Liver (tissue), 9 donors: ENCODE measurements around the gene TCEAL1. TPM values are rescaled to one million over a fixed set of nuclear protein-coding genes. Genes with fewer than 3 reads are reported as not detected.
A peak's percentile ranks its signal among the peaks of the same experiment; 100 is the strongest.

Experiments
- DNase-seq: peaks from one replicate; pipeline ENCODE4 v3.0.0-alpha.2; 2017; ENCODE audit warnings: low spot score
- H3K27ac ChIP-seq, 2 donors: one replicate each; pipeline ENCODE4 v1.7.0; 2013; ENCODE audit warnings: inconsistent platforms in 2 of 2, low read length in 2 of 2, control low read depth in 1 of 2, low read depth in 1 of 2, mild to moderate bottlenecking in 1 of 2
- H3K27me3 ChIP-seq, 4 donors: one replicate each; pipeline versions ENCODE4 v1.6.1 to v1.7.0; 2013; ENCODE audit warnings: low read length in 3 of 4, inconsistent platforms in 1 of 4, mild to moderate bottlenecking in 1 of 4, moderate library complexity in 1 of 4; ENCODE audit not compliant: control insufficient read depth in 4 of 4, insufficient read depth in 4 of 4
- H3K36me3 ChIP-seq, 4 donors: one replicate each; pipeline versions ENCODE4 v1.6.1 to v1.7.0; 2013; ENCODE audit warnings: low read length in 3 of 4, mild to moderate bottlenecking in 3 of 4, low read depth in 1 of 4, moderate library complexity in 1 of 4; ENCODE audit not compliant: control insufficient read depth in 4 of 4, insufficient read depth in 3 of 4
- H3K4me1 ChIP-seq, 4 donors: one replicate each; pipeline versions ENCODE4 v1.6.1 to v1.7.0; 2013; ENCODE audit warnings: low read length in 3 of 4, mild to moderate bottlenecking in 3 of 4, moderate library complexity in 1 of 4; ENCODE audit not compliant: control insufficient read depth in 4 of 4, insufficient read depth in 4 of 4
- H3K4me3 ChIP-seq, 3 donors: one replicate each; pipeline versions ENCODE4 v1.6.1 to v1.7.0; 2013; ENCODE audit warnings: low read length in 3 of 3, control low read depth in 1 of 3, low read depth in 1 of 3, mild to moderate bottlenecking in 1 of 3
- H3K9ac ChIP-seq, 2 donors: one replicate each; pipeline ENCODE4 v1.7.0; 2013; ENCODE audit warnings: low read length in 2 of 2, mild to moderate bottlenecking in 2 of 2, moderate library complexity in 2 of 2, control low read depth in 1 of 2, low read depth in 1 of 2
- H3K9me3 ChIP-seq, 4 donors: one replicate each; pipeline versions ENCODE4 v1.6.1 to v1.7.0; 2013; ENCODE audit warnings: low read length in 3 of 4; ENCODE audit not compliant: control insufficient read depth in 4 of 4
- CTCF ChIP-seq: fragments of 150-350 bp; IDR thresholded peaks from 2 replicates; pipeline ENCODE4 v1.5.1; 2017; ENCODE audit warnings: improper control_type of control experiment, low read depth, low read length; ENCODE audit not compliant: missing input control
- EGR1 ChIP-seq, 2 donors: IDR thresholded peaks; 2 replicates each; pipeline ENCODE4 v1.6.1; 2016 to 2018; ENCODE audit warnings: antibody characterized with exemption in 2 of 2, low read depth in 2 of 2
- GABPA ChIP-seq, 2 donors: IDR thresholded peaks in 1 of 2; conservative IDR thresholded peaks in 1 of 2; 2 replicates each; pipeline ENCODE4 v1.6.1; 2016; ENCODE audit warnings: antibody characterized with exemption in 2 of 2, mild to moderate bottlenecking in 1 of 2, moderate library complexity in 1 of 2
- HNF4A ChIP-seq, 2 donors: conservative IDR thresholded peaks; 2 replicates each; pipeline ENCODE4 v1.6.1; 2016; ENCODE audit warnings: antibody characterized with exemption in 2 of 2, mild to moderate bottlenecking in 2 of 2
- HNF4G ChIP-seq: IDR thresholded peaks from 2 replicates; pipeline ENCODE4 v1.6.1; 2016; ENCODE audit warnings: antibody characterized with exemption
- JUND ChIP-seq, 2 donors: IDR thresholded peaks; 2 replicates each; pipeline ENCODE4 v1.6.1; 2016; ENCODE audit warnings: antibody characterized with exemption in 2 of 2
- MAX ChIP-seq: IDR thresholded peaks from 2 replicates; pipeline ENCODE4 v1.6.1; 2016; ENCODE audit warnings: antibody characterized with exemption
- NR2F2 ChIP-seq: IDR thresholded peaks from 2 replicates; pipeline ENCODE4 v1.6.1; 2016; ENCODE audit warnings: antibody characterized with exemption
- RXRA ChIP-seq, 2 donors: IDR thresholded peaks; 2 replicates each; pipeline ENCODE4 v1.6.1; 2017 to 2018; ENCODE audit warnings: antibody characterized with exemption in 2 of 2, mild to moderate bottlenecking in 1 of 2
- SP1 ChIP-seq: IDR thresholded peaks from 2 replicates; pipeline ENCODE4 v1.6.1; 2018; ENCODE audit warnings: antibody characterized with exemption, mild to moderate bottlenecking
- TAF1 ChIP-seq: conservative IDR thresholded peaks from 2 replicates; pipeline ENCODE4 v1.6.1; 2016; ENCODE audit warnings: antibody characterized with exemption, mild to moderate bottlenecking
- YY1 ChIP-seq: IDR thresholded peaks from 2 replicates; pipeline ENCODE4 v1.6.1; 2016; ENCODE audit warnings: antibody characterized with exemption, mild to moderate bottlenecking
- WGBS: extraction: QIAGEN DNeasy Blood & Tissue Kit; methylation state at CpG from one replicate; pipeline ENCODE4 v1.1.7; 2013; 5-methylcytosine and 5-hydroxymethylcytosine counted together
- polyA plus RNA-seq, 2 donors: library from polyadenylated mRNA; stranded (reverse) in 1 of 2; unstranded in 1 of 2; fragments of 200-250 nt in 1 of 2; fragments of >200 nt in 1 of 2; fragmentation: Nextera tagmentation in 1 of 2; extraction: Ambion mirVana in 1 of 2; gene quantifications; one replicate each; pipeline versions ENCODE4 v1.2.1 to v1.2.3, GENCODE V29; 2013 to 2015
- total RNA-seq, 2 donors: library from RNA; depleted of rRNA; stranded (reverse); fragments of >200 nt; gene quantifications; one replicate each; pipeline ENCODE4 v1.2.3, GENCODE V29; 2014
- TF ChIP-seq, protein P1 (sequence below): IDR thresholded peaks from 2 replicates; pipeline ENCODE4 v1.6.1; 2016; ENCODE audit warnings: antibody characterized with exemption, mild to moderate bottlenecking
- TF ChIP-seq, protein P2 (sequence below): IDR thresholded peaks from 2 replicates; pipeline ENCODE4 v1.6.1; 2016; ENCODE audit warnings: antibody characterized with exemption
- donor health status: healthy.
- donor health status: healthy.
- donor health status: healthy.
- donor health status: healthy.
- donor health status: healthy.

Gene TCEAL1
- total and polyA plus RNA-seq, 4 donors, result 5.0 to 15.8 (median 9.4) TPM

- 35% methylated on average over 21 of the region's 21 CpGs for WGBS
- Histone ChIP-seq H3K9ac (peak overlapping the region in 1 of 2 donors; percentile 47), H3K27ac (peak overlapping the region; percentile 47 to 70), H3K4me1 (peaks cover 0 to 4% (median 0%) of the 10 kb centered on the region in 4 donors), H3K9me3 (no peaks in the 10 kb centered on the region), H3K4me3 (peak overlapping the region; percentile 57 to 81 (median 59)), H3K36me3 (no peaks in the 10 kb centered on the region), H3K27me3 (no peaks in the 10 kb centered on the region)
- TF ChIP-seq GABPA (IDR thresholded peaks at IDR 0.05 in 1 of 2, conservative IDR thresholded peaks at IDR 0.05 in 1 of 2), result no peak
- no peak for DNase-seq
Observed at GRCh38 chrX:103608306-103608963, 20.3 kb upstream of the TCEAL1 start.

DNA sequence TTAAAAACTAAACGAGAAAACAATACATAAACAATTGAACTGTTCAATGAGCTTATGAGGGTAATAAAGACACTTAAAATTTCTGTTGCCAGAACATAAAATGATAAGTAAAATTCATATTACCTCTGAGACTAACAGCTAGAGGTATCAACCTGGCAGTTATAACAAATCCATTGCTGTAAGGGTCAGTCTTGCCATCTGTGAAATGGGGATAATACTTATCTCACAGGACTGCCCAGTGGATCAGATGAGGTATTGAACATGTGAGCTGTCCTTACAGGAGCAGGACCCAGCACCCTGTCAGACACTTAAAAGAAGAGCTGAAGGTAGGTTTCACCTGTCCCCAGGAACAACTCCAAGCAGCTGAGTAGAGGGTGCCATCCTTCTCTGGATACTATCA lies 18.5 kb upstream of the TCEAL1 start:
- Histone ChIP-seq H3K9me3 (no peaks in the 10 kb centered on the region), H3K4me1 (peaks cover 0 to 4% (median 0%) of the 10 kb centered on the region in 4 donors), H3K4me3 (no peak overlapping the region), H3K9ac (no peak overlapping the region), H3K36me3 (no peaks in the 10 kb centered on the region), H3K27me3 (no peaks in the 10 kb centered on the region), H3K27ac (no peak overlapping the region)
- TF ChIP-seq JUND (IDR thresholded peaks at IDR 0.05), result no peak
- TF ChIP-seq, protein P1, sequence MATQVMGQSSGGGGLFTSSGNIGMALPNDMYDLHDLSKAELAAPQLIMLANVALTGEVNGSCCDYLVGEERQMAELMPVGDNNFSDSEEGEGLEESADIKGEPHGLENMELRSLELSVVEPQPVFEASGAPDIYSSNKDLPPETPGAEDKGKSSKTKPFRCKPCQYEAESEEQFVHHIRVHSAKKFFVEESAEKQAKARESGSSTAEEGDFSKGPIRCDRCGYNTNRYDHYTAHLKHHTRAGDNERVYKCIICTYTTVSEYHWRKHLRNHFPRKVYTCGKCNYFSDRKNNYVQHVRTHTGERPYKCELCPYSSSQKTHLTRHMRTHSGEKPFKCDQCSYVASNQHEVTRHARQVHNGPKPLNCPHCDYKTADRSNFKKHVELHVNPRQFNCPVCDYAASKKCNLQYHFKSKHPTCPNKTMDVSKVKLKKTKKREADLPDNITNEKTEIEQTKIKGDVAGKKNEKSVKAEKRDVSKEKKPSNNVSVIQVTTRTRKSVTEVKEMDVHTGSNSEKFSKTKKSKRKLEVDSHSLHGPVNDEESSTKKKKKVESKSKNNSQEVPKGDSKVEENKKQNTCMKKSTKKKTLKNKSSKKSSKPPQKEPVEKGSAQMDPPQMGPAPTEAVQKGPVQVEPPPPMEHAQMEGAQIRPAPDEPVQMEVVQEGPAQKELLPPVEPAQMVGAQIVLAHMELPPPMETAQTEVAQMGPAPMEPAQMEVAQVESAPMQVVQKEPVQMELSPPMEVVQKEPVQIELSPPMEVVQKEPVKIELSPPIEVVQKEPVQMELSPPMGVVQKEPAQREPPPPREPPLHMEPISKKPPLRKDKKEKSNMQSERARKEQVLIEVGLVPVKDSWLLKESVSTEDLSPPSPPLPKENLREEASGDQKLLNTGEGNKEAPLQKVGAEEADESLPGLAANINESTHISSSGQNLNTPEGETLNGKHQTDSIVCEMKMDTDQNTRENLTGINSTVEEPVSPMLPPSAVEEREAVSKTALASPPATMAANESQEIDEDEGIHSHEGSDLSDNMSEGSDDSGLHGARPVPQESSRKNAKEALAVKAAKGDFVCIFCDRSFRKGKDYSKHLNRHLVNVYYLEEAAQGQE, result no peak
- no peak for TF ChIP-seq HNF4A (conservative IDR thresholded peaks at IDR 0.05)
- no peak for TF ChIP-seq CTCF
- TF ChIP-seq YY1, result no peak
- TF ChIP-seq SP1, result no peak
- TF ChIP-seq EGR1 (IDR thresholded peaks at IDR 0.05; ENCODE audit: low read depth in 2 of 2), result no peak
- TF ChIP-seq GABPA (IDR thresholded peaks at IDR 0.05 in 1 of 2, conservative IDR thresholded peaks at IDR 0.05 in 1 of 2), result no peak
- no peak for TF ChIP-seq MAX
- TF ChIP-seq HNF4G, result no peak
- TF ChIP-seq RXRA (IDR thresholded peaks at IDR 0.05), result no peak
- WGBS, result 96% methylated on average over 1 of the region's 1 CpG
- DNase-seq, result no peak

- Histone ChIP-seq H3K36me3 (no peaks in the 10 kb centered on the region), H3K4me1 (no peaks in the 10 kb centered on the region), H3K9ac (no peak overlapping the region), H3K9me3 (no peaks in the 10 kb centered on the region), H3K4me3 (no peak overlapping the region), H3K27ac (no peak overlapping the region), H3K27me3 (peaks cover 0 to 5% (median 0%) of the 10 kb centered on the region in 4 donors)
- WGBS, result 88% methylated on average over 1 of the region's 1 CpG
- no peak for DNase-seq
- TF ChIP-seq TAF1, result no peak
- TF ChIP-seq MAX, result no peak
- no peak for TF ChIP-seq HNF4G
- TF ChIP-seq RXRA (IDR thresholded peaks at IDR 0.05), result no peak
- no peak for TF ChIP-seq NR2F2
- TF ChIP-seq CTCF, result no peak
- no peak for TF ChIP-seq JUND (IDR thresholded peaks at IDR 0.05)
- no peak for TF ChIP-seq HNF4A (conservative IDR thresholded peaks at IDR 0.05)
- no peak for TF ChIP-seq YY1
- TF ChIP-seq, protein P2, sequence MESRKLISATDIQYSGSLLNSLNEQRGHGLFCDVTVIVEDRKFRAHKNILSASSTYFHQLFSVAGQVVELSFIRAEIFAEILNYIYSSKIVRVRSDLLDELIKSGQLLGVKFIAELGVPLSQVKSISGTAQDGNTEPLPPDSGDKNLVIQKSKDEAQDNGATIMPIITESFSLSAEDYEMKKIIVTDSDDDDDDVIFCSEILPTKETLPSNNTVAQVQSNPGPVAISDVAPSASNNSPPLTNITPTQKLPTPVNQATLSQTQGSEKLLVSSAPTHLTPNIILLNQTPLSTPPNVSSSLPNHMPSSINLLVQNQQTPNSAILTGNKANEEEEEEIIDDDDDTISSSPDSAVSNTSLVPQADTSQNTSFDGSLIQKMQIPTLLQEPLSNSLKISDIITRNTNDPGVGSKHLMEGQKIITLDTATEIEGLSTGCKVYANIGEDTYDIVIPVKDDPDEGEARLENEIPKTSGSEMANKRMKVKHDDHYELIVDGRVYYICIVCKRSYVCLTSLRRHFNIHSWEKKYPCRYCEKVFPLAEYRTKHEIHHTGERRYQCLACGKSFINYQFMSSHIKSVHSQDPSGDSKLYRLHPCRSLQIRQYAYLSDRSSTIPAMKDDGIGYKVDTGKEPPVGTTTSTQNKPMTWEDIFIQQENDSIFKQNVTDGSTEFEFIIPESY, result no peak
Observed at GRCh38 chrX:103613362-103613890, 15.3 kb upstream of the TCEAL1 start.
